Natural killer cell (primary cell): Measurements from ENCODE around the gene CST3. TPM values are rescaled to one million over a fixed set of nuclear protein-coding genes. Genes with fewer than 3 reads are reported as not detected.

Experiments used
- ATAC-seq, 3 donors: fragments of 150-1000 bp in 2 of 3; fragments of 200-7000 bp in 1 of 3; cut with Tn5 transposase; 1 replicate in 1 of 3; 2 replicates in 2 of 3; pipeline ENCODE4 v1.10.0; 2021; ENCODE audit warnings: mild to moderate bottlenecking in 2 of 3, moderate library complexity in 2 of 3
- DNase-seq, 2 donors: peaks; one replicate each; pipeline versions ENCODE4 v3.0.0 to v3.0.0-alpha.2; 2013 to 2021; ENCODE audit warnings: mixed read lengths in 1 of 2
- H3K27ac ChIP-seq: one replicate; pipeline ENCODE4 v1.5.1; 2013; ENCODE audit warnings: mild to moderate bottlenecking, low read length
- H3K27me3 ChIP-seq: one replicate; pipeline ENCODE4 v1.6.1; 2013; ENCODE audit warnings: low read length; ENCODE audit not compliant: control insufficient read depth, insufficient read depth
- H3K36me3 ChIP-seq: one replicate; pipeline ENCODE4 v1.6.1; 2013; ENCODE audit warnings: low read length; ENCODE audit not compliant: control insufficient read depth, insufficient read depth
- H3K4me1 ChIP-seq: one replicate; pipeline ENCODE4 v1.6.1; 2013; ENCODE audit warnings: low read length; ENCODE audit not compliant: control insufficient read depth, insufficient read depth
- H3K4me3 ChIP-seq: one replicate; pipeline ENCODE4 v1.5.1; 2013; ENCODE audit warnings: low read length
- H3K9me3 ChIP-seq: one replicate; pipeline ENCODE4 v1.6.1; 2013; ENCODE audit warnings: low read length; ENCODE audit not compliant: control insufficient read depth, insufficient read depth
- H3K27ac Mint-ChIP-seq, 2 donors: one replicate each; pipeline ENCODE4 v1.8.0; 2022; ENCODE audit warnings: mild to moderate bottlenecking in 2 of 2, mixed read lengths in 2 of 2, moderate library complexity in 1 of 2
- H3K27me3 Mint-ChIP-seq, 2 donors: one replicate each; pipeline ENCODE4 v1.8.0; 2022; ENCODE audit warnings: low read depth in 2 of 2, mixed read lengths in 2 of 2
- H3K36me3 Mint-ChIP-seq: one replicate; pipeline ENCODE4 v1.8.0; 2022; ENCODE audit warnings: mixed read lengths
- H3K4me1 Mint-ChIP-seq, 2 donors: one replicate each; pipeline ENCODE4 v1.8.0; 2022; ENCODE audit warnings: mixed read lengths in 2 of 2
- H3K4me3 Mint-ChIP-seq: one replicate; pipeline ENCODE4 v1.8.0; 2022; ENCODE audit warnings: mild to moderate bottlenecking, moderate library complexity, mixed read lengths
- H3K9me3 Mint-ChIP-seq, 2 donors: one replicate each; pipeline ENCODE4 v1.8.0; 2022; ENCODE audit warnings: mixed read lengths in 2 of 2
- WGBS: methylation state at CpG from one replicate; pipeline ENCODE4 v1.1.7; 2013; ENCODE audit warnings: missing lambda C conversion rate; ENCODE audit not compliant: insufficient coverage; 5-methylcytosine and 5-hydroxymethylcytosine counted together
- intact Hi-C: fragments of 100-400 bp; cut with micrococcal nuclease; formaldehyde crosslinking; loops from one replicate; pipeline ENCODE4 v1.14.2; 2022
- total RNA-seq, 4 donors: library from RNA; stranded (reverse); fragments of 120-200 nt in 1 of 4; gene quantifications; one replicate each; pipeline versions ENCODE4 v1.2.3 to v1.2.4, GENCODE V29; 2013 to 2022
- TF ChIP-seq, protein P1 (sequence below): fragments of 200-600 bp; IDR thresholded peaks from one replicate; pipeline ENCODE4 v1.8.0; 2022; ENCODE audit warnings: antibody characterized with exemption

CST3 gene
- total RNA-seq, 3 donors from 2014 or later (not counting 1 experiment from before 2014, with no cell fraction given), result 30.0 to 118 (median 83.8) TPM

DNA sequence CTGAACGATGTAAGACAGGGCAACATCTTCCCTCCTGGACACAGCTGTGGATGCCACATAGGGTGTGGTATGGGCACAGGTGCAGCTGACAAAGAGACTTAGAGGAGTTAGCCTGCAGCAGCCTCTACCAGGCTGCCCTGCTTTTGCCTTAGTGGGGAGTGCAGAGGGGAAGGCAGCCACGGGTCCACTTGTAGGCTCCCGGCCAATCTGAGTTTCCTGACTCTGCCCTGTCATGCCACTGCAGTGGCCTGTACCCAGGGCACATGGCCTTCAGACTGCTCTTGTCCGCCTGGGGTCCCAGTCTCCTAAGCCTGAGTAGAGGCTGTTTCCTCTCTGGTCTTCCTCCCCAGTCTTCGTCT, 52.3 kb downstream of the CST3 start:
- Histone ChIP-seq H3K27ac (no peak overlapping the region), H3K36me3 (no peaks in the 10 kb centered on the region), H3K4me1 (peaks cover 4% of the 10 kb centered on the region), H3K4me3 (no peak overlapping the region), H3K9me3 (no peaks in the 10 kb centered on the region), H3K27me3 (peaks cover 3% of the 10 kb centered on the region)
- peaks cover 19 to 21% of the 10 kb centered on the region in 2 donors for H3K27me3 Mint-ChIP-seq
- TF ChIP-seq, protein P1, sequence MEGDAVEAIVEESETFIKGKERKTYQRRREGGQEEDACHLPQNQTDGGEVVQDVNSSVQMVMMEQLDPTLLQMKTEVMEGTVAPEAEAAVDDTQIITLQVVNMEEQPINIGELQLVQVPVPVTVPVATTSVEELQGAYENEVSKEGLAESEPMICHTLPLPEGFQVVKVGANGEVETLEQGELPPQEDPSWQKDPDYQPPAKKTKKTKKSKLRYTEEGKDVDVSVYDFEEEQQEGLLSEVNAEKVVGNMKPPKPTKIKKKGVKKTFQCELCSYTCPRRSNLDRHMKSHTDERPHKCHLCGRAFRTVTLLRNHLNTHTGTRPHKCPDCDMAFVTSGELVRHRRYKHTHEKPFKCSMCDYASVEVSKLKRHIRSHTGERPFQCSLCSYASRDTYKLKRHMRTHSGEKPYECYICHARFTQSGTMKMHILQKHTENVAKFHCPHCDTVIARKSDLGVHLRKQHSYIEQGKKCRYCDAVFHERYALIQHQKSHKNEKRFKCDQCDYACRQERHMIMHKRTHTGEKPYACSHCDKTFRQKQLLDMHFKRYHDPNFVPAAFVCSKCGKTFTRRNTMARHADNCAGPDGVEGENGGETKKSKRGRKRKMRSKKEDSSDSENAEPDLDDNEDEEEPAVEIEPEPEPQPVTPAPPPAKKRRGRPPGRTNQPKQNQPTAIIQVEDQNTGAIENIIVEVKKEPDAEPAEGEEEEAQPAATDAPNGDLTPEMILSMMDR, result no peak
- DNase-seq (no peak), ATAC-seq (no peak)
- no peaks in the 10 kb centered on the region for H3K9me3 Mint-ChIP-seq
- no peak overlapping the region for H3K27ac Mint-ChIP-seq
- intact Hi-C loops, result no loop called here
- H3K4me3 Mint-ChIP-seq, result no peak overlapping the region
- H3K36me3 Mint-ChIP-seq, result no peaks in the 10 kb centered on the region
- H3K4me1 Mint-ChIP-seq, result peaks cover 6 to 8% of the 10 kb centered on the region in 2 donors
- 72% methylated on average over 5 of the region's 5 CpGs for WGBS

- peaks cover 20 to 22% of the 10 kb centered on the region in 2 donors for H3K27me3 Mint-ChIP-seq
- 62% methylated on average over 5 of the region's 5 CpGs for WGBS
- Histone ChIP-seq H3K27me3 (peaks cover 3% of the 10 kb centered on the region), H3K36me3 (no peaks in the 10 kb centered on the region), H3K9me3 (no peaks in the 10 kb centered on the region), H3K4me1 (peaks cover 4% of the 10 kb centered on the region), H3K4me3 (no peak overlapping the region), H3K27ac (no peak overlapping the region)
- no peaks in the 10 kb centered on the region for H3K36me3 Mint-ChIP-seq
- H3K9me3 Mint-ChIP-seq, result no peaks in the 10 kb centered on the region
- no peak for ATAC-seq
- no peak for DNase-seq
- peaks cover 6 to 8% of the 10 kb centered on the region in 2 donors for H3K4me1 Mint-ChIP-seq
- intact Hi-C loops, result loop anchor here (5.0 kb wide), 1 partner anchor 42 kb away; no protein-coding TSS in a partner anchor
- no peak overlapping the region for H3K27ac Mint-ChIP-seq
- no peak overlapping the region for H3K4me3 Mint-ChIP-seq
- TF ChIP-seq, protein P1, result no peak
Observed at GRCh38 chr20:23584434-23585199, 53.1 kb downstream of the CST3 start.

Other genes with a start within 250 kb of the CST3 start
- gene NAPB, start 216.5 kb downstream of the CST3 start, total RNA-seq, result 10 to 100 TPM; 22.8 to 23.9 (median 22.9) TPM
- gene CSTL1, start 198.3 kb downstream of the CST3 start, total RNA-seq, result not detected
- not detected for gene CST11, start 185.1 kb downstream of the CST3 start, total RNA-seq
- gene CST8, start 146.8 kb downstream of the CST3 start, total RNA-seq, result not detected
- not detected for gene CST9L, start 69.5 kb downstream of the CST3 start, total RNA-seq
- not detected for gene CST9, start 32.0 kb downstream of the CST3 start, total RNA-seq
- gene CST4, start 51.1 kb upstream of the CST3 start, total RNA-seq, result not detected
- gene CST1, start 113.0 kb upstream of the CST3 start, total RNA-seq, result not detected
- gene CST2, start 188.8 kb upstream of the CST3 start, total RNA-seq, result not detected
- not detected for gene CST5, start 241.8 kb upstream of the CST3 start, total RNA-seq